ENCODE data around the gene GATD1.

GATD1 gene

GRCh38 chr11:797296-798092 is 20.2 kb upstream of the GATD1 start:
- Mint-ChIP-seq H3K9me3 (no peaks in the 10 kb centered on the region), H3K27me3 (no peaks in the 10 kb centered on the region), H3K4me3 (peak overlapping the region; percentile 91), H3K27ac (ENCODE audit: low read depth) (peak overlapping the region; percentile 92), H3K36me3 (ENCODE audit: insufficient read depth) (peaks cover 17% of the 10 kb centered on the region), H3K4me1 (peaks cover 15% of the 10 kb centered on the region)
- ATAC-seq (replicated peaks; ENCODE audit: extremely low read depth, poor library complexity, severe bottlenecking) (peak; percentile 61), DNase-seq (ENCODE audit: low spot score in 2 of 2) (peak; percentile 56 to 76)

GRCh38 chr11:796565-797295 is 19.4 kb upstream of the GATD1 start:
- peak overlapping the region; percentile 92 for H3K27ac Mint-ChIP-seq (ENCODE audit: low read depth)
- H3K4me1 Mint-ChIP-seq = peaks cover 15% of the 10 kb centered on the region
- H3K4me3 Mint-ChIP-seq = peak overlapping the region; percentile 91
- peaks cover 19% of the 10 kb centered on the region for H3K36me3 Mint-ChIP-seq (ENCODE audit: insufficient read depth)
- H3K9me3 Mint-ChIP-seq = no peaks in the 10 kb centered on the region
- no peak for DNase-seq (ENCODE audit: low spot score in 2 of 2)
- no peaks in the 10 kb centered on the region for H3K27me3 Mint-ChIP-seq
- ATAC-seq (replicated peaks; ENCODE audit: extremely low read depth, poor library complexity, severe bottlenecking) = no peak

- H3K4me1 Mint-ChIP-seq = peaks cover 15% of the 10 kb centered on the region
- H3K4me3 Mint-ChIP-seq = peak overlapping the region; percentile 91
- DNase-seq (ENCODE audit: low spot score in 2 of 2) (peak in 1 of 2 donors; percentile 52), ATAC-seq (replicated peaks; ENCODE audit: extremely low read depth, poor library complexity, severe bottlenecking) (peak; percentile 42)
- H3K9me3 Mint-ChIP-seq = no peaks in the 10 kb centered on the region
- no peaks in the 10 kb centered on the region for H3K27me3 Mint-ChIP-seq
- H3K36me3 Mint-ChIP-seq (ENCODE audit: insufficient read depth) = peaks cover 21% of the 10 kb centered on the region
- peak overlapping the region; percentile 92 for H3K27ac Mint-ChIP-seq (ENCODE audit: low read depth)
Observed at GRCh38 chr11:795634-796564, 18.6 kb upstream of the GATD1 start.

- ATAC-seq (replicated peaks; ENCODE audit: extremely low read depth, poor library complexity, severe bottlenecking) (no peak), DNase-seq (ENCODE audit: low spot score in 2 of 2) (no peak)
- Mint-ChIP-seq H3K27me3 (no peaks in the 10 kb centered on the region), H3K36me3 (ENCODE audit: insufficient read depth) (peaks cover 21% of the 10 kb centered on the region), H3K27ac (ENCODE audit: low read depth) (peak overlapping the region; percentile 92), H3K4me1 (peaks cover 15% of the 10 kb centered on the region), H3K4me3 (peak overlapping the region; percentile 91), H3K9me3 (no peaks in the 10 kb centered on the region)
Observed at GRCh38 chr11:794766-795633, 17.7 kb upstream of the GATD1 start.

- Mint-ChIP-seq H3K27me3 (no peaks in the 10 kb centered on the region), H3K27ac (ENCODE audit: low read depth) (no peak overlapping the region), H3K4me1 (peaks cover 15% of the 10 kb centered on the region), H3K9me3 (no peaks in the 10 kb centered on the region), H3K36me3 (ENCODE audit: insufficient read depth) (peaks cover 21% of the 10 kb centered on the region), H3K4me3 (peak overlapping the region; percentile 91)
- DNase-seq (ENCODE audit: low spot score in 2 of 2) (no peak), ATAC-seq (replicated peaks; ENCODE audit: extremely low read depth, poor library complexity, severe bottlenecking) (no peak)
Observed at GRCh38 chr11:794013-794765, 16.9 kb upstream of the GATD1 start.

GRCh38 chr11:793556-793955 is 16.3 kb upstream of the GATD1 start:
- no peaks in the 10 kb centered on the region for H3K9me3 Mint-ChIP-seq
- H3K36me3 Mint-ChIP-seq (ENCODE audit: insufficient read depth) = peaks cover 19% of the 10 kb centered on the region
- DNase-seq (ENCODE audit: low spot score in 2 of 2) = no peak
- H3K4me3 Mint-ChIP-seq = no peak overlapping the region
- no peak overlapping the region for H3K27ac Mint-ChIP-seq (ENCODE audit: low read depth)
- no peak for ATAC-seq (replicated peaks; ENCODE audit: extremely low read depth, poor library complexity, severe bottlenecking)
- no peaks in the 10 kb centered on the region for H3K27me3 Mint-ChIP-seq
- H3K4me1 Mint-ChIP-seq = peaks cover 15% of the 10 kb centered on the region

GRCh38 chr11:792873-793272 is 15.6 kb upstream of the GATD1 start:
- H3K27me3 Mint-ChIP-seq = no peaks in the 10 kb centered on the region
- ATAC-seq (replicated peaks; ENCODE audit: extremely low read depth, poor library complexity, severe bottlenecking) (no peak), DNase-seq (ENCODE audit: low spot score in 2 of 2) (no peak)
- H3K36me3 Mint-ChIP-seq (ENCODE audit: insufficient read depth) = peaks cover 19% of the 10 kb centered on the region
- no peaks in the 10 kb centered on the region for H3K9me3 Mint-ChIP-seq
- H3K4me1 Mint-ChIP-seq = peaks cover 15% of the 10 kb centered on the region
- no peak overlapping the region for H3K27ac Mint-ChIP-seq (ENCODE audit: low read depth)
- H3K4me3 Mint-ChIP-seq = no peak overlapping the region

GRCh38 chr11:792535-792821 is 15.2 kb upstream of the GATD1 start:
- Mint-ChIP-seq H3K36me3 (ENCODE audit: insufficient read depth) (peaks cover 19% of the 10 kb centered on the region), H3K27ac (ENCODE audit: low read depth) (no peak overlapping the region)
- no peak for ATAC-seq (replicated peaks; ENCODE audit: extremely low read depth, poor library complexity, severe bottlenecking)

GRCh38 chr11:791658-792534 is 14.6 kb upstream of the GATD1 start:
- H3K9me3 Mint-ChIP-seq = no peaks in the 10 kb centered on the region
- no peak overlapping the region for H3K27ac Mint-ChIP-seq (ENCODE audit: low read depth)
- H3K36me3 Mint-ChIP-seq (ENCODE audit: insufficient read depth) = peaks cover 17% of the 10 kb centered on the region
- peaks cover 9% of the 10 kb centered on the region for H3K4me1 Mint-ChIP-seq
- ATAC-seq (replicated peaks; ENCODE audit: extremely low read depth, poor library complexity, severe bottlenecking) (no peak), DNase-seq (ENCODE audit: low spot score in 2 of 2) (no peak)
- H3K4me3 Mint-ChIP-seq = no peak overlapping the region
- no peaks in the 10 kb centered on the region for H3K27me3 Mint-ChIP-seq

More at GRCh38 chr11:792535-792821, 15.2 kb upstream of the GATD1 start:
- H3K4me3 Mint-ChIP-seq = no peak overlapping the region
- no peaks in the 10 kb centered on the region for H3K9me3 Mint-ChIP-seq
- DNase-seq (ENCODE audit: low spot score in 2 of 2) = no peak
- no peaks in the 10 kb centered on the region for H3K27me3 Mint-ChIP-seq
- H3K4me1 Mint-ChIP-seq = peaks cover 15% of the 10 kb centered on the region

- no peaks in the 10 kb centered on the region for H3K9me3 Mint-ChIP-seq
- H3K4me1 Mint-ChIP-seq = peaks cover 6% of the 10 kb centered on the region
- DNase-seq (ENCODE audit: low spot score in 2 of 2) = no peak
- H3K27ac Mint-ChIP-seq (ENCODE audit: low read depth) = no peak overlapping the region
- H3K27me3 Mint-ChIP-seq = no peaks in the 10 kb centered on the region
- peak overlapping the region; percentile 23 for H3K4me3 Mint-ChIP-seq
- no peak for ATAC-seq (replicated peaks; ENCODE audit: extremely low read depth, poor library complexity, severe bottlenecking)
- H3K36me3 Mint-ChIP-seq (ENCODE audit: insufficient read depth) = peaks cover 14% of the 10 kb centered on the region
Observed at GRCh38 chr11:790721-791564, 13.7 kb upstream of the GATD1 start.
